Subcutaneous abdominal adipose tissue (tissue), 5 donors: Measurements from ENCODE around the gene LAP3.
A peak's percentile ranks its signal among the peaks of the same experiment; 100 is the strongest.
"Not testable (repeated sequence)": the region's sequence is repeated elsewhere in the genome, so short reads cannot be mapped to it uniquely, and the experiment has no call there.

Experiments
- H3K27ac ChIP-seq: one replicate; pipeline ENCODE4 v1.7.0; 2013; ENCODE audit warnings: low read depth, mild to moderate bottlenecking, inconsistent platforms, low read length, moderate library complexity
- H3K27me3 ChIP-seq, 5 donors: one replicate each; pipeline ENCODE4 v1.7.0; 2013; ENCODE audit warnings: low read length in 5 of 5, inconsistent platforms in 1 of 5; ENCODE audit not compliant: control insufficient read depth in 5 of 5, insufficient read depth in 4 of 5
- H3K36me3 ChIP-seq, 5 donors: one replicate each; pipeline ENCODE4 v1.7.0; 2013; ENCODE audit warnings: low read length in 5 of 5; ENCODE audit not compliant: control insufficient read depth in 5 of 5, insufficient read depth in 5 of 5
- H3K4me1 ChIP-seq, 5 donors: one replicate each; pipeline ENCODE4 v1.7.0; 2013; ENCODE audit warnings: low read length in 5 of 5, mild to moderate bottlenecking in 3 of 5, moderate library complexity in 1 of 5; ENCODE audit not compliant: control insufficient read depth in 5 of 5, insufficient read depth in 5 of 5
- H3K4me3 ChIP-seq, 5 donors: one replicate each; pipeline ENCODE4 v1.7.0; 2013; ENCODE audit warnings: low read length in 5 of 5, low read depth in 1 of 5
- H3K9ac ChIP-seq, 5 donors: one replicate each; pipeline ENCODE4 v1.7.0; 2013; ENCODE audit warnings: low read length in 5 of 5, mild to moderate bottlenecking in 4 of 5, moderate library complexity in 3 of 5
- H3K9me3 ChIP-seq, 5 donors: one replicate each; pipeline ENCODE4 v1.7.0; 2013; ENCODE audit warnings: low read length in 5 of 5; ENCODE audit not compliant: control insufficient read depth in 5 of 5
- donor health status: healthy.
- donor health status: healthy.
- donor health status: healthy.
- donor health status: healthy.
- donor health status: healthy.

The LAP3 gene

GRCh38 chr4:17560065-17560673 is 16.8 kb upstream of the LAP3 start:
- Histone ChIP-seq H3K4me3 (no peak overlapping the region), H3K4me1 (no peaks in the 10 kb centered on the region), H3K9ac (no peak overlapping the region), H3K9me3 (no peaks in the 10 kb centered on the region), H3K36me3 (no peaks in the 10 kb centered on the region), H3K27ac (no peak overlapping the region), H3K27me3 (peaks cover 0 to under 1% (median 0%) of the 10 kb centered on the region in 5 donors)

- H3K36me3 ChIP-seq = no peaks in the 10 kb centered on the region
- H3K27me3 ChIP-seq = no peaks in the 10 kb centered on the region
- H3K4me3 ChIP-seq = no peak overlapping the region
- H3K9me3 ChIP-seq = no peaks in the 10 kb centered on the region
- no peak overlapping the region for H3K27ac ChIP-seq
- no peaks in the 10 kb centered on the region for H3K4me1 ChIP-seq
- no peak overlapping the region for H3K9ac ChIP-seq
Measured at GRCh38 chr4:17561195-17561909, 15.6 kb upstream of the LAP3 start.

GRCh38 chr4:17562157-17562556 is 14.8 kb upstream of the LAP3 start:
- Histone ChIP-seq H3K9me3 (no peaks in the 10 kb centered on the region), H3K4me3 (no peak overlapping the region), H3K36me3 (no peaks in the 10 kb centered on the region), H3K4me1 (no peaks in the 10 kb centered on the region), H3K27ac (no peak overlapping the region), H3K27me3 (no peaks in the 10 kb centered on the region), H3K9ac (no peak overlapping the region)

GRCh38 chr4:17565846-17566245 is 11.2 kb upstream of the LAP3 start:
- H3K9ac ChIP-seq = no peak overlapping the region
- no peaks in the 10 kb centered on the region for H3K4me1 ChIP-seq
- no peaks in the 10 kb centered on the region for H3K36me3 ChIP-seq
- no peak overlapping the region for H3K27ac ChIP-seq
- no peak overlapping the region for H3K4me3 ChIP-seq
- H3K27me3 ChIP-seq = no peaks in the 10 kb centered on the region
- no peaks in the 10 kb centered on the region for H3K9me3 ChIP-seq

GRCh38 chr4:17567271-17567670 is 9.7 kb upstream of the LAP3 start:
- Histone ChIP-seq H3K27ac (no peak overlapping the region), H3K4me3 (no peak overlapping the region), H3K36me3 (no peaks in the 10 kb centered on the region), H3K9ac (no peak overlapping the region), H3K27me3 (no peaks in the 10 kb centered on the region), H3K4me1 (no peaks in the 10 kb centered on the region), H3K9me3 (no peaks in the 10 kb centered on the region)

GRCh38 chr4:17574206-17574605 is 2.8 kb upstream of the LAP3 start:
- H3K27ac ChIP-seq = no peak overlapping the region

GRCh38 chr4:17575177-17575576 is 1.8 kb upstream of the LAP3 start:
- not testable (repeated sequence) for H3K9ac ChIP-seq, H3K9me3 ChIP-seq

More at GRCh38 chr4:17574206-17574605, 2.8 kb upstream of the LAP3 start:
- Histone ChIP-seq H3K36me3 (no peaks in the 10 kb centered on the region), H3K27me3 (no peaks in the 10 kb centered on the region), H3K9ac (no peak overlapping the region), H3K4me3 (no peak overlapping the region), H3K9me3 (no peaks in the 10 kb centered on the region), H3K4me1 (peaks cover 0 to 25% (median 15%) of the 10 kb centered on the region in 5 donors)

GRCh38 chr4:17577665-17578481 is 875 bp downstream of the LAP3 start:
- Histone ChIP-seq H3K4me3 (peak overlapping the region; percentile 72 to 91 (median 87)), H3K4me1 (peaks cover 0 to 54% (median 30%) of the 10 kb centered on the region in 5 donors), H3K9me3 (no peaks in the 10 kb centered on the region), H3K36me3 (peaks cover 13 to 25% (median 17%) of the 10 kb centered on the region in 5 donors), H3K9ac (peak overlapping the region; percentile 71 to 95 (median 87)), H3K27me3 (no peaks in the 10 kb centered on the region), H3K27ac (peak overlapping the region; percentile 96)

More at GRCh38 chr4:17575177-17575576, 1.8 kb upstream of the LAP3 start:
- not testable (repeated sequence) for H3K4me3 ChIP-seq, H3K27me3 ChIP-seq, H3K27ac ChIP-seq, H3K36me3 ChIP-seq
- H3K4me1 ChIP-seq = peaks cover 0 to 31% (median 22%) of the 10 kb centered on the region in 5 donors

- H3K36me3 ChIP-seq = peaks cover 16 to 31% (median 24%) of the 10 kb centered on the region in 5 donors
- H3K27ac ChIP-seq = peak overlapping the region; percentile 96
- no peaks in the 10 kb centered on the region for H3K9me3 ChIP-seq
- H3K27me3 ChIP-seq = no peaks in the 10 kb centered on the region
- peak overlapping the region; percentile 71 to 95 (median 87) for H3K9ac ChIP-seq
- H3K4me1 ChIP-seq = peaks cover 0 to 57% (median 30%) of the 10 kb centered on the region in 5 donors
- peak overlapping the region; percentile 72 to 91 (median 87) for H3K4me3 ChIP-seq
Measured at GRCh38 chr4:17578482-17578891, 1.5 kb downstream of the LAP3 start.
